Neural cell (in vitro differentiated cells): ENCODE measurements around the gene LCE3C. TPM values are rescaled to one million over a fixed set of nuclear protein-coding genes. Genes with fewer than 3 reads are reported as not detected.

Experiments used
- H2AFZ ChIP-seq: fragments of 200-600, 300-800 bp; sonication (generic), shearing (Covaris generic); 2 replicates; pipeline ENCODE4 v1.6.0; 2014; ENCODE audit warnings: low read depth, mild to moderate bottlenecking, antibody characterized with exemption, low read length, moderate library complexity
- H3F3A ChIP-seq: fragments of 200-600 bp; shearing (Covaris generic); 2 replicates; pipeline ENCODE4 v1.6.1; 2016; ENCODE audit warnings: mild to moderate bottlenecking, moderate library complexity, mixed read lengths, antibody characterized with exemption, low read length; ENCODE audit not compliant: insufficient read depth, poor library complexity, severe bottlenecking
- H3K27ac ChIP-seq: fragments of 200-600, 300-800 bp; sonication (generic), shearing (Covaris generic); 2 replicates; pipeline ENCODE4 v1.5.1; 2014; ENCODE audit warnings: mild to moderate bottlenecking, low read length, moderate library complexity
- H3K27me3 ChIP-seq: fragments of 300-800, 200-600 bp; sonication (generic), shearing (Covaris generic); 2 replicates; pipeline ENCODE4 v1.6.0; 2014; ENCODE audit warnings: mild to moderate bottlenecking, low read depth, low read length, moderate library complexity; ENCODE audit not compliant: insufficient read depth
- H3K36me3 ChIP-seq: fragments of 300-800, 200-600 bp; sonication (generic), shearing (Covaris generic); 2 replicates; pipeline ENCODE4 v1.5.1; 2014; ENCODE audit warnings: mild to moderate bottlenecking, antibody characterized with exemption, low read length, moderate library complexity; ENCODE audit not compliant: insufficient read depth
- H3K4me2 ChIP-seq: fragments of 300-800, 200-600 bp; sonication (generic), shearing (Covaris generic); 2 replicates; pipeline ENCODE4 v1.6.0; 2014; ENCODE audit warnings: mild to moderate bottlenecking, low read length
- H3K4me3 ChIP-seq: fragments of 300-800, 200-600 bp; sonication (generic), shearing (Covaris generic); 2 replicates; pipeline ENCODE4 v1.5.1; 2014; ENCODE audit warnings: mild to moderate bottlenecking, low read length, moderate library complexity
- H3K79me2 ChIP-seq: fragments of 200-600 bp; shearing (Covaris generic); replicated peaks from 2 replicates; pipeline ENCODE4 v1.6.0; 2014; ENCODE audit warnings: mild to moderate bottlenecking, low read length, moderate library complexity; ENCODE audit not compliant: insufficient read depth
- H3K9ac ChIP-seq: fragments of 300-800, 200-600 bp; sonication (generic), shearing (Covaris generic); 2 replicates; pipeline ENCODE4 v1.6.1; 2016; ENCODE audit warnings: mild to moderate bottlenecking, low read length, mixed read lengths
- H3K9me2 ChIP-seq: fragments of 200-600 bp; shearing (Covaris generic); 2 replicates; pipeline ENCODE4 v1.6.1; 2016; ENCODE audit warnings: mild to moderate bottlenecking, low read length, mixed read lengths; ENCODE audit not compliant: insufficient read depth
- H3K9me3 ChIP-seq: fragments of 200-600, 300-800 bp; sonication (generic), shearing (Covaris generic); 2 replicates; pipeline ENCODE4 v1.6.1; 2016; ENCODE audit warnings: mild to moderate bottlenecking, mixed run types, low read length, moderate library complexity, mixed read lengths
- H4K20me1 ChIP-seq: fragments of 200-600 bp; shearing (Covaris generic); 2 replicates; pipeline ENCODE4 v1.6.1; 2016; ENCODE audit warnings: mild to moderate bottlenecking, mixed run types; ENCODE audit not compliant: insufficient read depth
- EZH2 ChIP-seq: fragments of 200-600, 300-800 bp; shearing (Covaris generic), sonication (generic); IDR thresholded peaks from 2 replicates; pipeline ENCODE4 v1.6.1; 2014; ENCODE audit warnings: antibody characterized with exemption, low read length, borderline replicate concordance, mild to moderate bottlenecking; ENCODE audit not compliant: insufficient read depth, poor library complexity, severe bottlenecking
- MXI1 ChIP-seq: fragments of 450-650 bp; conservative IDR thresholded peaks from 2 replicates; pipeline ENCODE4 v1.6.1; 2014; ENCODE audit warnings: antibody characterized with exemption, mild to moderate bottlenecking; ENCODE audit not compliant: poor library complexity, severe bottlenecking
- POLR2AphosphoS5 ChIP-seq: IDR thresholded peaks from 2 replicates; pipeline ENCODE4 v1.6.1; 2012
- RAD21 ChIP-seq: fragments of 450-650 bp; conservative IDR thresholded peaks from 2 replicates; pipeline ENCODE4 v1.6.1; 2014; ENCODE audit warnings: antibody characterized with exemption, mild to moderate bottlenecking, moderate library complexity
- REST ChIP-seq: IDR thresholded peaks from 2 replicates; pipeline ENCODE4 v1.6.1; 2012; ENCODE audit warnings: borderline replicate concordance
- SMC3 ChIP-seq: fragments of 450-650 bp; conservative IDR thresholded peaks from 2 replicates; pipeline ENCODE4 v1.6.1; 2014; ENCODE audit warnings: antibody characterized with exemption, mild to moderate bottlenecking, moderate library complexity; ENCODE audit not compliant: poor library complexity
- TAF1 ChIP-seq: IDR thresholded peaks from 2 replicates; pipeline ENCODE4 v1.6.1; 2012; ENCODE audit warnings: low read depth
- polyA plus RNA-seq: library from polyadenylated mRNA; depleted of rRNA; stranded (reverse); fragments of >200 nt; gene quantifications from 2 replicates; pipeline ENCODE4 v1.2.3, GENCODE V29; 2014
- TF ChIP-seq, protein P1 (sequence below): fragments of 450-650 bp; IDR thresholded peaks from 2 replicates; pipeline ENCODE4 v1.5.1; 2014; ENCODE audit warnings: antibody characterized with exemption, mild to moderate bottlenecking, moderate library complexity; ENCODE audit not compliant: poor library complexity, severe bottlenecking

The LCE3C gene
- polyA plus RNA-seq, 1 donor from 2014 or later = not detected

DNA sequence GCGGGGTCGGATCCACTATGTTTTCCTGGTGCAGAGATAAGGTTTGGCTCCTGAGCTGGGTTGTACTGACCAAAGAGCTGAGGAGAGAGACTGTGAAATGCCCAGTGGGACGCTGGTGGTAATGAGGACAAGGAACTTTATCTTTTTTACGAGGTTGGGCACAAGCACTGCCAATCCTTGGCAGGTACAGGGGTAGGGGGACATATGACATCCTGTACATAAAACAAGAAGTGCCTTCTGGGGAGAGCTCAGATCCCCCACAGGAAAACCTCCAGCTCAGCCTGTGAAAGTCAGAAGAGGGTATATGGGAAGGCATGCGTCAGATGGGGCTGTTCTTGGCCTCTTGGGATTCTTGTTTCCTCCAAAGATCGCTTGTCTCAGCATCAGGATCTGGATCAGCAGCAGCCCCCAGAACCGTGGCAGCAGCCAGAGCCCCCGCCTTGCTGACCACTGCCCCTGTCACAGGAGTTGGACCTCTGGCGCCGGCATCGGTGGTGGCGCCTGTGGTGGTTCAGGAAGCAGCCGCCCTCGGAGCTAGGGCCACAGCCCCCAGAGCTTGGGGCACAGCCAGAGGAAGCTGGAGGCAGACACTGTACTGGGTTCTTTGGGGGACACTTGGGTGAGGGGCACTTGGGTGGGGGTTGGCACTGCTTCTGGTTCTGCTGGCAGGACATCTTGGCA is 34.4 kb upstream of the LCE3C start:
- H3K4me3 ChIP-seq = no peak overlapping the region
- H3K79me2 ChIP-seq = no peaks in the 10 kb centered on the region
- H3K9ac ChIP-seq = no peak overlapping the region
- no peak overlapping the region for H2AFZ ChIP-seq
- no peaks in the 10 kb centered on the region for H3K27me3 ChIP-seq
- no peaks in the 10 kb centered on the region for H3K9me2 ChIP-seq
- no peaks in the 10 kb centered on the region for H4K20me1 ChIP-seq
- H3K4me2 ChIP-seq = no peak overlapping the region
- no peaks in the 10 kb centered on the region for H3F3A ChIP-seq
- H3K36me3 ChIP-seq = no peaks in the 10 kb centered on the region
- TF ChIP-seq MXI1 (no peak), SMC3 (no peak), RAD21 (no peak), TAF1 (no peak), REST (no peak)
- TF ChIP-seq, protein P1, sequence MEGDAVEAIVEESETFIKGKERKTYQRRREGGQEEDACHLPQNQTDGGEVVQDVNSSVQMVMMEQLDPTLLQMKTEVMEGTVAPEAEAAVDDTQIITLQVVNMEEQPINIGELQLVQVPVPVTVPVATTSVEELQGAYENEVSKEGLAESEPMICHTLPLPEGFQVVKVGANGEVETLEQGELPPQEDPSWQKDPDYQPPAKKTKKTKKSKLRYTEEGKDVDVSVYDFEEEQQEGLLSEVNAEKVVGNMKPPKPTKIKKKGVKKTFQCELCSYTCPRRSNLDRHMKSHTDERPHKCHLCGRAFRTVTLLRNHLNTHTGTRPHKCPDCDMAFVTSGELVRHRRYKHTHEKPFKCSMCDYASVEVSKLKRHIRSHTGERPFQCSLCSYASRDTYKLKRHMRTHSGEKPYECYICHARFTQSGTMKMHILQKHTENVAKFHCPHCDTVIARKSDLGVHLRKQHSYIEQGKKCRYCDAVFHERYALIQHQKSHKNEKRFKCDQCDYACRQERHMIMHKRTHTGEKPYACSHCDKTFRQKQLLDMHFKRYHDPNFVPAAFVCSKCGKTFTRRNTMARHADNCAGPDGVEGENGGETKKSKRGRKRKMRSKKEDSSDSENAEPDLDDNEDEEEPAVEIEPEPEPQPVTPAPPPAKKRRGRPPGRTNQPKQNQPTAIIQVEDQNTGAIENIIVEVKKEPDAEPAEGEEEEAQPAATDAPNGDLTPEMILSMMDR = no peak
- H3K9me3 ChIP-seq = no peaks in the 10 kb centered on the region
- H3K27ac ChIP-seq = no peak overlapping the region

GRCh38 chr1:152566681-152567080 is 33.4 kb upstream of the LCE3C start, which contains the start of gene LCE3E:
TSS of gene LCE3E (minus strand) at chr1:152566780. CDS start at chr1:152566208, 572 bp downstream.
- no peaks in the 10 kb centered on the region for H3K9me3 ChIP-seq
- H2AFZ ChIP-seq = no peak within 1 kb of the TSS
- no peaks in the 10 kb centered on the region for H3K36me3 ChIP-seq
- no peaks in the 10 kb centered on the region for H3K27me3 ChIP-seq
- no peak within 1 kb of the TSS for H3K9ac ChIP-seq
- H3F3A ChIP-seq = no peaks in the 10 kb centered on the region
- no peaks in the 10 kb centered on the region for H4K20me1 ChIP-seq
- no peaks in the 10 kb centered on the region for H3K79me2 ChIP-seq
- no peak within 1 kb of the TSS for H3K4me2 ChIP-seq
- H3K9me2 ChIP-seq = no peaks in the 10 kb centered on the region
- no peak within 1 kb of the TSS for H3K27ac ChIP-seq
- no peak within 1 kb of the TSS for H3K4me3 ChIP-seq
- TF ChIP-seq POLR2AphosphoS5 (no peak), EZH2 (no peak), RAD21 (no peak), SMC3 (no peak)
- TF ChIP-seq, protein P1 = no peak
